GM21515 (cell line): ENCODE results near the gene SLC10A3.
"Not testable (repeated sequence)": the region's sequence is repeated elsewhere in the genome, so short reads cannot be mapped to it uniquely, and the experiment has no call there.

ENCODE experiments used
- ATAC-seq: cut with Tn5 transposase; IDR thresholded peaks from one replicate; pipeline ENCODE4 v1.9.1; 2021; ENCODE audit not compliant: unreplicated experiment

The SLC10A3 gene

GRCh38 chrX:154511761-154512160 lies 21.3 kb upstream of the SLC10A3 start:
- ATAC-seq, result no peak

GRCh38 chrX:154509455-154509854 lies 19.0 kb upstream of the SLC10A3 start:
- ATAC-seq, result no peak

GRCh38 chrX:154508384-154508745 lies 17.9 kb upstream of the SLC10A3 start:
- no peak for ATAC-seq

- ATAC-seq, result no peak
These were observed 17.4 kb upstream of the SLC10A3 start for GRCh38 chrX:154507673-154508383.

- no peak for ATAC-seq
These were observed 16.3 kb upstream of the SLC10A3 start for GRCh38 chrX:154506483-154507332.

- ATAC-seq, result no peak
These were observed 15.3 kb upstream of the SLC10A3 start for GRCh38 chrX:154505734-154506133.

GRCh38 chrX:154502989-154503388 lies 12.6 kb upstream of the SLC10A3 start:
- ATAC-seq, result no peak

GRCh38 chrX:154502098-154502497 lies 11.7 kb upstream of the SLC10A3 start:
- no peak for ATAC-seq

- not testable (repeated sequence) for ATAC-seq
These were observed 11.0 kb upstream of the SLC10A3 start for GRCh38 chrX:154501423-154501822.

GRCh38 chrX:154496591-154497137 lies 6.2 kb upstream of the SLC10A3 start:
- ATAC-seq, result not testable (repeated sequence)

GRCh38 chrX:154495472-154495922 lies 5.1 kb upstream of the SLC10A3 start:
- ATAC-seq, result no peak

GRCh38 chrX:154494715-154495114 lies 4.3 kb upstream of the SLC10A3 start:
- ATAC-seq, result no peak

GRCh38 chrX:154490021-154490413 lies 412 bp downstream of the SLC10A3 start:
- ATAC-seq, result peak; percentile 33

GRCh38 chrX:154489182-154489581 lies 1.2 kb downstream of the SLC10A3 start:
- ATAC-seq, result no peak

- ATAC-seq, result no peak
These were observed 1.9 kb downstream of the SLC10A3 start for GRCh38 chrX:154488336-154489075.

GRCh38 chrX:154487518-154488290 lies 2.7 kb downstream of the SLC10A3 start:
- no peak for ATAC-seq

GRCh38 chrX:154486396-154487207 lies 3.8 kb downstream of the SLC10A3 start, which contains the start of gene UBL4A:
UBL4A (minus strand) TSS chrX:154486615; CDS start chrX:154486584, 31 bp downstream.
- ATAC-seq, result no peak

- ATAC-seq, result no peak
These were observed 4.4 kb downstream of the SLC10A3 start for GRCh38 chrX:154486052-154486395.

- ATAC-seq, result no peak
These were observed 5.0 kb downstream of the SLC10A3 start for GRCh38 chrX:154485150-154486051.
